Right renal pelvis (tissue), 4 donors: ENCODE results near the gene SLC39A7. TPM values are rescaled to one million over a fixed set of nuclear protein-coding genes. Genes with fewer than 3 reads are reported as not detected.
"Not testable (repeated sequence)": the region's sequence is repeated elsewhere in the genome, so short reads cannot be mapped to it uniquely, and the experiment has no call there.

Experiments used
- DNase-seq, 4 donors: peaks; one replicate each; pipeline ENCODE4 v3.0.0-alpha.2; 2013; ENCODE audit warnings: low read depth in 4 of 4, low spot score in 3 of 4, missing footprints in 1 of 4
- polyA plus RNA-seq, 4 donors: library from polyadenylated mRNA; unstranded; fragments of 120-200 nt; gene quantifications; one replicate each; pipeline ENCODE4 v1.2.1, GENCODE V29; 2013; ENCODE audit not compliant: insufficient read length in 4 of 4

Gene SLC39A7
- polyA plus RNA-seq, 4 donors: 102 to 118 (median 105) TPM

- DNase-seq: not testable (repeated sequence)
These were observed 25.9 kb downstream of the SLC39A7 start for GRCh38 chr6:33226503-33227120.

DNA sequence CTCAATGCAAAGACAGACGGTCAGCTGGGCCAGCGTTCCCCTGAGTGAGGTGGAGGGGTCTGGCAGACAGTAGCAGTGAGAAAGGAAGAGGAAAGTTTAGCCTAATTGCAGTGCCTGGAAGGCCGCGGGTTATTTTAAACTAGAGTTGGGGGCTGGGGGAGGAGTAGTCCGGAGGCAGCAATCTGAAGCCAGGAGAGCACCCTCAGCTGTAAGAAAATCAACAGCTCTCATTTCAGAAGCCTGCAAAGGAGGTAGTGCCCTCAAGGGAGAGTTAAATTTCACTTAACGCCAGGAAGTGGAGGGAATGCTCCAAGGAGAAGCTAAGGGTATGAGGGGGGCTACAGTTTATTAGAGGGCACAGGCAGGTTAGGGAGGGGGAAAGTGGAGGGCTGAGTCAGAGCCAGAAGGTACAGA, 34.6 kb downstream of the SLC39A7 start:
- no peak for DNase-seq

- DNase-seq: no peak
These were observed 35.7 kb downstream of the SLC39A7 start for GRCh38 chr6:33236328-33236727.

GRCh38 chr6:33236852-33237251, 36.2 kb downstream of the SLC39A7 start:
- DNase-seq: no peak

DNA sequence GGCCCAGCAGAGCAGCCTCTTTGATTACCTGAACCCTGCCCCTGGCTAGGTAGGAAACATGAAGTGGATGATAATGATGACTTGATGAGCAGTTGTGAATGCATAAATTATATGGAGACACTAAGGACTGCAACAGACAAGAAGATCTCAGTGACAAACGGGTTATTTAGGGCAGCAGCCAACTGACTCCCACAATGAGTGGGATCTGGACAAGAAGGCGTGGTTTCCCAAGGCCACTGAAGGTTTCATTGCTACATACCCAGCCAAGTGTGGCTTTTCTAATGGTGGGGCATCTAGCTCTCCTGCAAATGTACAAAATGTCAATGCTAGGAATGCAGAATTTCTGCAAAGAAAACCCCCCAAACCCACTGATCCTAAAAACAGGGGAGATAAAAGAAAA, 37.1 kb downstream of the SLC39A7 start:
- DNase-seq: no peak

DNA sequence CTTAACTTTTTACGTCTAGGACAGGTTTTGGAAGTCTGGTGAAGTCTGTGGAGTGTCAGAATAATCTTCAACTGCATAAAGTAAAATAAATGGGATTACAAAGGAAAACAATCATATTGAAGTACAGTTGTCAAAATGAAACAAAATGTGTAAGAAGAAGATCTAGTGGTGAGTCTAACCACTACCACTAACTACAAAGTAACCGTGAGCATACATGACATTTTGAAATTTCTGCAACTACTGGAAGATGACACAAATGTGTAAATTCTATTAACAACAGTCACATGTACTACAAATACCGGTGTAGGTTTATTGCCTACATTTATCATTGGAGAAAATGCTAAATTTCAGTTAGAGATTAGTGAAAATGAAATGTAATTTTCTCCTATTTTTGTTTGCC, 41.3 kb downstream of the SLC39A7 start:
- DNase-seq: no peak

- DNase-seq: no peak
These were observed 42.8 kb downstream of the SLC39A7 start for GRCh38 chr6:33243476-33243875.

GRCh38 chr6:33247977-33248642, 47.4 kb downstream of the SLC39A7 start:
- DNase-seq: peak; percentile 78 to 83 (median 82)

- no peak for DNase-seq
These were observed 47.9 kb downstream of the SLC39A7 start for GRCh38 chr6:33248643-33248931.

GRCh38 chr6:33248932-33249731, 48.5 kb downstream of the SLC39A7 start:
- DNase-seq: peak; percentile 89 to 96 (median 94)

- no peak for DNase-seq
These were observed 49.3 kb downstream of the SLC39A7 start for GRCh38 chr6:33249732-33250630.

GRCh38 chr6:33250731-33251130, 50.1 kb downstream of the SLC39A7 start:
- DNase-seq: no peak

- DNase-seq: no peak
These were observed 50.8 kb downstream of the SLC39A7 start for GRCh38 chr6:33251395-33252012.

DNA sequence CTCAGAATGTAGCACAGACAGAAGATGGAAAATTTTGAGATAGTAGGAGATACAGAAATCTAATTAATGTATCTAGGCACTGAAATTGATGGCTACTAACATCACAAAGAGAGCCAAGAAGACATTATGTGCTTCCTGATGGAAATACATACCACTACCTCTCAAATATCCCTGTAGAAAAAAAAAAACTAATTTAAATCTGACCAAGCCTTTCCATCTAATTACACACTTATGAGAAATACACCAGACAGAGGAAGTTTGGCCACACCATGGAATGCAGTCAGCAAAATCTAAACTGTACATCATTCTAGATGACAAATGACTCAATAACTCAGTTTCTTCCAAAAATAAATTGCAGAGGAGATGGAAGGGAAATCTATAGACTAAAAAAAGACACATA, 52.1 kb downstream of the SLC39A7 start:
- DNase-seq: no peak

Other genes with a start within 250 kb of the SLC39A7 start
- gene HLA-DMA, start 247.8 kb upstream of the SLC39A7 start, polyA plus RNA-seq: 10 to 100 TPM; 15.9 to 19.1 (median 17.2) TPM
- 100 to 1,000 TPM; 308 to 347 (median 326) TPM for gene BRD2, start 232.3 kb upstream of the SLC39A7 start, polyA plus RNA-seq
- gene HLA-DOA, start 191.3 kb upstream of the SLC39A7 start, polyA plus RNA-seq: 1 to 10 TPM; 4.7 to 5.8 (median 5.1) TPM
- gene HLA-DPA1, start 127.2 kb upstream of the SLC39A7 start, polyA plus RNA-seq: 10 to 100 TPM; 17.9 to 37.0 (median 19.2) TPM
- gene HLA-DPB1, start 124.9 kb upstream of the SLC39A7 start, polyA plus RNA-seq: 10 to 100 TPM; 18.4 to 24.2 (median 21.3) TPM
- gene COL11A2, start 8.4 kb upstream of the SLC39A7 start, polyA plus RNA-seq: 1 to 10 TPM; 4.7 to 5.6 (median 5.4) TPM
- gene RXRB, start 202 bp upstream of the SLC39A7 start, polyA plus RNA-seq: 10 to 100 TPM; 53.7 to 56.5 (median 54.3) TPM
- 10 to 100 TPM; 20.5 to 35.1 (median 26.7) TPM for gene HSD17B8, start 3.8 kb downstream of the SLC39A7 start, polyA plus RNA-seq
- gene RING1, start 7.6 kb downstream of the SLC39A7 start, polyA plus RNA-seq: 10 to 100 TPM; 51.5 to 64.6 (median 56.8) TPM
- gene VPS52, start 71.0 kb downstream of the SLC39A7 start, polyA plus RNA-seq: 10 to 100 TPM; 64.3 to 81.7 (median 70.6) TPM
- gene RPS18, start 71.2 kb downstream of the SLC39A7 start, polyA plus RNA-seq: 1,000 to 10,000 TPM; 2,953 to 3,403 (median 3,031) TPM
- gene B3GALT4, start 76.3 kb downstream of the SLC39A7 start, polyA plus RNA-seq: 1 to 10 TPM; 4.2 to 5.8 (median 4.6) TPM
- 10 to 100 TPM; 59.9 to 72.6 (median 62.5) TPM for gene WDR46, start 88.4 kb downstream of the SLC39A7 start, polyA plus RNA-seq
- gene PFDN6, start 88.7 kb downstream of the SLC39A7 start, polyA plus RNA-seq: 10 to 100 TPM; 64.2 to 78.3 (median 73.5) TPM
- 100 to 1,000 TPM in 3 of 4 donors, 10 to 100 TPM in 1; 98.4 to 122 (median 109) TPM for gene RGL2, start 98.1 kb downstream of the SLC39A7 start, polyA plus RNA-seq
- 10 to 100 TPM; 31.8 to 43.1 (median 36.2) TPM for gene TAPBP, start 113.2 kb downstream of the SLC39A7 start, polyA plus RNA-seq
- 10 to 100 TPM; 23.9 to 26.2 (median 25.2) TPM for gene ZBTB22, start 116.9 kb downstream of the SLC39A7 start, polyA plus RNA-seq
- 10 to 100 TPM; 52.3 to 58.4 (median 57.6) TPM for gene DAXX, start 122.1 kb downstream of the SLC39A7 start, polyA plus RNA-seq
- gene KIFC1, start 191.0 kb downstream of the SLC39A7 start, polyA plus RNA-seq: 10 to 100 TPM; 35.4 to 39.6 (median 38.3) TPM
- 10 to 100 TPM; 71.7 to 80.5 (median 73.3) TPM for gene PHF1, start 210.1 kb downstream of the SLC39A7 start, polyA plus RNA-seq
- 100 to 1,000 TPM; 218 to 278 (median 226) TPM for gene CUTA, start 217.2 kb downstream of the SLC39A7 start, polyA plus RNA-seq
- gene SYNGAP1, start 219.2 kb downstream of the SLC39A7 start, polyA plus RNA-seq: 10 to 100 TPM; 25.8 to 33.9 (median 30.6) TPM